ENCODE data around the gene GMPR2.

GRCh38 chr14:24261969-24262327, 29.2 kb downstream of the GMPR2 start:
- TF ChIP-seq CTCF (IDR thresholded peaks at IDR 0.05; ENCODE audit: low read depth, low read length) (no peak), POLR2A (IDR thresholded peaks at IDR 0.05; ENCODE audit: extremely low read depth, insufficient read length) (no peak), MYC (IDR thresholded peaks at IDR 0.05; ENCODE audit: low read depth, low read length) (no peak)
